ENCODE measurements around the gene DACT2.

Gene DACT2

GRCh38 chr6:168265827-168266815, 53.5 kb downstream of the DACT2 start:
- no peak for DNase-seq (ENCODE audit: low read depth in 2 of 2)

GRCh38 chr6:168265394-168265793, 54.2 kb downstream of the DACT2 start:
- DNase-seq (ENCODE audit: low read depth in 2 of 2) = no peak

- DNase-seq (ENCODE audit: low read depth in 2 of 2) = no peak
Observed at GRCh38 chr6:168264593-168265335, 54.8 kb downstream of the DACT2 start.

GRCh38 chr6:168263351-168263905, 56.1 kb downstream of the DACT2 start:
- DNase-seq (ENCODE audit: low read depth in 2 of 2) = no peak

- no peak for DNase-seq (ENCODE audit: low read depth in 2 of 2)
Observed at GRCh38 chr6:168261234-168261633, 58.3 kb downstream of the DACT2 start.

- DNase-seq (ENCODE audit: low read depth in 2 of 2) = no peak
Observed at GRCh38 chr6:168260420-168260987, 59.1 kb downstream of the DACT2 start.

GRCh38 chr6:168258795-168259194, 60.8 kb downstream of the DACT2 start:
- DNase-seq (ENCODE audit: low read depth in 2 of 2) = no peak

GRCh38 chr6:168256940-168257339, 62.6 kb downstream of the DACT2 start:
- DNase-seq (ENCODE audit: low read depth in 2 of 2) = no peak
